GM18507 (cell line): ENCODE results near the gene FCGR1A.
"Not testable (repeated sequence)": the region's sequence is repeated elsewhere in the genome, so short reads cannot be mapped to it uniquely, and the experiment has no call there.

Source experiments
- DNase-seq: peaks from one replicate; pipeline ENCODE4 v3.0.0; 2011; ENCODE audit warnings: low read depth; ENCODE audit not compliant: insufficient read length; ENCODE audit errors: extremely low spot score
- FAIRE-seq: peaks from 2 replicates; lab custom pipeline; 2011; peaks lifted over from hg19 to GRCh38; lab: Jason Lieb, UNC

FCGR1A gene

DNA sequence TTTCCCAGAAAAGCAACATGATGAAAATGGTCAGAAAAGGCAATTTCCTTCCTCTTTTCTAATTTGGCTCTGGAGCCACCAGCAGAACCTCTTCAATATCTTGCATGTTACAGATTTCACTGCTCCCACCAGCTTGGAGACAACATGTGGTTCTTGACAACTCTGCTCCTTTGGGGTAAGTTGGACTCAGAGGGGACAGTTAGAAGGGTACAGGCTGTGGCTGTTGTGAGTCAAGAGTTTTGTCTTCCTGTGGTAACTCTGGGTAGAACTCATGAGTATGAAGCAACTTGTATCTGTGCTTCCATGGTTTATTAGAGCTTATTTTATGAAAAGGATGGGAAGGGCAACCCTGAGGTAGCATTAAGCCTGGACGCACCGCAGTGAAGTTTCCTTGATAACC lies at the start of gene FCGR1A:
Gene FCGR1A, plus strand, starts transcription at position 95 of the 400 bp plus-strand sequence. Its CDS starts 50 bp downstream, at position 145.
- FAIRE-seq, DNase-seq: not testable (repeated sequence)

- DNase-seq, FAIRE-seq: not testable (repeated sequence)
These were observed 49.7 kb upstream of the FCGR1A start for GRCh38 chr1:149732781-149733180.

GRCh38 chr1:149734692-149735091 lies 47.8 kb upstream of the FCGR1A start:
- DNase-seq, FAIRE-seq: not testable (repeated sequence)

DNA sequence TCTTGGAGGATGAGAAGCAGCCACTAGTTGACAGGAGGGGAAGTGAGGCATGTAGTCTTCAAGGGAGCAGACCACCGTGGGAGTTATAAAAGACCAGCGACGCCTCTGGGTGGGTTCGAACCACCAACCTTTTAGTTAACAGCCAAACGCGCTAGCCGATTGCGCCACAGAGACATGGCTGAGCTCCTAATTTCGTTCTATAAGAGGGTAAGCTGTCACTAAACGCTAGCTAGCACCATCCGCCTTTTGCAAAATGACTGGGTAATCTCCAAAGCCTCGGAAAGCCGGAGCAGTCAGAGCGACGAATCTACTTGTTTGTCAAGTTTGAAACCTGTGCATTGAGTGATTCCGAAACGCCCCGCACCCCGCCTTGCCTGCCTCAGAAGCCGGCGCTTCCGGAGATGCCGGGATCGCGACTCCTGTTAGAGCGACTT lies 42.3 kb upstream of the FCGR1A start:
- not testable (repeated sequence) for DNase-seq, FAIRE-seq

GRCh38 chr1:149740590-149741230 lies 41.8 kb upstream of the FCGR1A start:
- DNase-seq, FAIRE-seq: not testable (repeated sequence)

DNA sequence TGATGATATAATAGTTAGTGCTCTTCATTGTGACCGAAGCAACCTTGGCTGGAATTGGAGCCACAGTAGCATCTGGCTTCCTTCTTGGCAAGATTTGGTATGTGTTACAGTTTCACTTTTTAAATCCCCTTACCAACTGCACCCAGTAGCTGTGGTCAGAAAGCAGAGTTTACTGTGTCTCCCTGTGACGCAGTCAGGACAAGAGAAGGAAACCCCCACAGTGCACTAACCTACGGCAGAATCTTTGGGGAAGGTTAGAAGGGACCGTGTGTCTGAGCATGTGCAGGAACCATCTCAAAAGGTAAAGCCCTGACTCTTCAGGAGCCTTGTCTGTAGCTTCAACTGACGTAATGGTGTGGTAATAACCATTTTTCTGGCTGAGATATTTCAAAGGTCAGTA lies 40.6 kb upstream of the FCGR1A start:
- DNase-seq, FAIRE-seq: not testable (repeated sequence)

DNA sequence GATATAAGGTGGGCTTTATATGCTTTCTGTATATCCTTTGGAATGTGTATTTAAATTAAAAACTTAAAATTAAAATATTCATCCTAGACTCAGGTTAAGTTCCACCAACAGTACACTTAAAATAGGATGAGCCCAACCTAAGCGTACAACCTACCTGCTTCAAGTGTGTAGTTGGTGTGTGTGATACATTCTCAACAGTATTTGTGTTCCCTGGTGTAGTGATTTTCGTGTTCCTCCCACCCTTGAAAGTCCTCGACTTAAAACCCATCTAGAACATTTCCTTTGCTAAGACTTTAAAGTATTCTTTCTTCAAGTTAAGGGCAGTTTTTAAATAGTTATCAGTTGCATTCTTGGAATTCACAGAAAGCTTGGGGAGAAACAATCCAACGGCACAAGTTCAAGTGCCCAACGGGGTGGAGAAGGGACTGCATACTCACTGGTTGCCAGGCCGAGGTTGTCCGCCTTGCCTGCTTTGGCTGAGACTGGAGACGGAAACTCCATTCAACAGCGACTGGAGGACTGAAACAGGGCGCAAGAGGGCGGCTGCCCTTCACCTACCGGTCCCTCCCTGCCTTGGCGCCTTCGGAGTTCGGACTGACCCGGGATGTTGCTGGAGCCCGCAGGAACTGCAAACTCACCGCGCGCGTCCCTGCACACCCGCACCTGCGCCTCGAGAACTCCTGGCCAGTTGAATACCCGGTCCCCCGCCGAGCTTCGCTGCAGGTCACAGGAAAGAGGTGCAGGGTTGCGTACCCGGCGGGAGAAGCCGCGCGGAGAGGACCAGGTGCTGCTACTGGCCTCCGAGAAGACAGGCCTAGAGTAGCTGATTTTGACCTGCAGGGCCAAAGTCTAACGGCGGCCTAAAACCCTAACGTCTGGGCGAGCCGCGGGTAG lies 35.8 kb upstream of the FCGR1A start:
- not testable (repeated sequence) for FAIRE-seq, DNase-seq

- DNase-seq, FAIRE-seq: not testable (repeated sequence)
These were observed 34.9 kb upstream of the FCGR1A start for GRCh38 chr1:149747359-149748143.

DNA sequence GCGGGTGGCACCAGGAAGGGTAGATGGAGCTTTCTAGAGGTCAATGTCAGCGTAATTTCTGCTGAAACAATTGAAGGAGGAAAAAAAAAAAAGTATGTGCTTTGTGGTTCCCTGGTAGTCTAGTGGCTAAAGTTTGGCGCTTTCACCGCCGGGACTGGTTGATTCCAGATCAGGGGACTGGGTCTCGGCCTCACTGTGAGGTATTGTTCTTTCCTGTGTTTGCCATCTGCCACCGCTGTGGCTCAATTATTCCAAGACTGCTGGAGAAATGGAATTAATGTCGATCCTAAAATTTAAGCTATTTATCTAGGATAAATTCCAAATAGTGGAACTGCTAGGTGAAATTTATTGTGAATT lies 34.4 kb upstream of the FCGR1A start:
- FAIRE-seq, DNase-seq: not testable (repeated sequence)

- not testable (repeated sequence) for FAIRE-seq, DNase-seq
These were observed 31.9 kb upstream of the FCGR1A start for GRCh38 chr1:149750562-149750961.

- DNase-seq, FAIRE-seq: not testable (repeated sequence)
These were observed 30.3 kb upstream of the FCGR1A start for GRCh38 chr1:149752186-149752585.

DNA sequence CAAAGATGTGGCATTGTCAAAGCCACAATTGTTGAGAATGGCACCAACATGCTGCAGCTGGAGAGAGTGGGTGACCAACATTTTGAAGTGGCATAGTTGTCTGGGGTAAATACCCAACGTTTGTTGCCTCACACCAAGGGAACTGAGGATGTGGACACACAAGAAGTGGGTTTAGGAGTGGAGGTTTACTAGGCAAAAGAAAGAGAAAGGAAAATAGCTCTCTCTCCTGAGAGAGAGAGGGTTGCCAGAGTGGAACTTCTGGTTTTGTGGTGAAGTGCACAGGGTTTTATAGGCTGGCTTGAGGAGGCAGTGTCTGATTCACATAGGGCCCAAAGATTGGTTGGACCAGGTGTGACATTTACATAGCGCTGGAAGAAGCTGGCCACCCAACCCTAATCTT lies 29.0 kb upstream of the FCGR1A start:
- DNase-seq, FAIRE-seq: not testable (repeated sequence)

DNA sequence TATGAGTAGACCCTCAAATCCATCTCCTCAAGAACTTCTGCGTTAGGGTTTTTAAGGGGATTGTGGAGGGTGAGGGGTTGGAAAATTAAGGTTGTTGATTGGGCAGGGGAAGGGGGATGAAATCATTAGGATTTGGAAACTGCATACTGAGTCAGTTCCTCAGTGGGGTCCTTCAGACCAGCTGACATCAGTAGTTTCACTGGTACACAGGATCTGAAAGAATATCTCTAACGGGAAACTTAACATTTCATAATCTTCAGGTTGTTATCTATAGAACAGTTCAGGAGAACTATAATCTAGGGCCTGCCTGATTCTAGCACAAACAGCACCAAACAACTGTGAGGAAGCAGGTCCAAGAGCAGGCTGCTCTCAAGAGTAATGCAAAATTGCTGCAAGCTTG lies 27.2 kb upstream of the FCGR1A start:
- not testable (repeated sequence) for FAIRE-seq, DNase-seq

DNA sequence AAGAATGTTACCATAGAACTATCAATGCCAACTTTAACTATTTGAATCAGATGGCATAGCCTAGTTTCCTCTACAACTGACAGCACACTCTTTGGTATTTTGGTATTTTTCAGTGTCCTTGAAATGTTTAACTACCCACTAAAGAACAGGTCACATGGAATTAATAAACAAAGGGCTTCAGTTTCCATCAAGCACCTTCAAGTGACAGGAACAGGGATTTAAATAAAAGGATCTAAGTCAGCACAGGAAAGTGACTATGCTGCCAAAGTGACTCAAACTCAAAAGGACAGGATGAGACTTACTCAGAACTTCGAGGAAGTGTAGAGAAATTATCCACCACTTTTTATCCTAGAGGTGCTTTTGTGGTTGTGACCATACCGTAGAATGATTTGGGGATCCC lies 20.2 kb upstream of the FCGR1A start:
- not testable (repeated sequence) for FAIRE-seq, DNase-seq

DNA sequence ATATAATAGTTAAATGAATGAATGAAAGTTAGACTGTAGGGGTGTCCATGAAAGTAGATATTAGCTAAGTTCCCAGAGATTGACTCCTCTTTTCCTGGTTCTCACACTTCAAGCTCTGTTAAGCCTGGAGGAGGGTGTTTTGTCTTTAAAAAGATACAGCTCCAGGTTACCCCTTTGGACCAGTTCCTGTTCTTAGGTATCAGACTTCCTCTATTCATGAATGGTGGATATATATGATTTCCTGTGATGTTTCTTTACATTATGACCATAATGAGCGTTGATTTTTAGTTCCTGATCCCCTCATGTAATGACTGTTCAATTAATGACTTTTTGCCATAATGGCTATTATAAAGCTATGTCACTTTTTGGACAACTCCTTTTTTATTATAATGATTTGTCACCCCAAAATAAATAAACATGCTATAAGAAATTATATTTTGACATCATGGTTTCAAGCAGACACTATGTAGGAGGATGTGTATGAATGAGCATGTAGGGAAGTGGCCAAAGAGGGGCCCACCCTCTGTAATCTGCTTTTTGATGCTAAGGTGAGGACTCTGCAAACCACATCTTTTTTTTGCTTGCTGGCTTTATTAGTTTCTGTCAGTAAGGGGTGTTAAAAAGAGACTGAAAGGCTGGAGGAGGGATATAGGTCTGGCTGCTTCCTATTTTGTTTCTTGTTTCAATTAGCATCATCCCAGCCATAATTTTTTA lies 18.2 kb upstream of the FCGR1A start:
- FAIRE-seq, DNase-seq: not testable (repeated sequence)

DNA sequence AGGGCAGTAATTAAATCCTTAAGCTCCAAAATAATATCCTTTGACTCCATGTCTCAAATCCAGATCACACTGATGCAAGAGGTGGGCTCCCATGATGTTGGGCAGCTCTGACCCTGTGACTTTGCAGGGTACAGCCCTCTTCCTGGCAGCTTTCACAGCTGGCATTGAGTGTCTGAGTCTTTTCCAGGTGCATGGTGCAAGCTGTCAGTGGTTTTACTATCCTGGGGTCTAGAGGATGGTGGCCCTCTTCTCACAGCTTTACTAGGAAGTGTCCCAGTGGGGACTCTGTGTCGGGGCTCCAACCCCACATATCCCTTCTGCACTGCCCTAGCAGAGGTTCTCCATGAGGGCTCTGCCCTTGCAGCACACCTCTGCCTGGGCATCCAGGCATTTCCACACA lies 16.3 kb upstream of the FCGR1A start:
- DNase-seq, FAIRE-seq: not testable (repeated sequence)

DNA sequence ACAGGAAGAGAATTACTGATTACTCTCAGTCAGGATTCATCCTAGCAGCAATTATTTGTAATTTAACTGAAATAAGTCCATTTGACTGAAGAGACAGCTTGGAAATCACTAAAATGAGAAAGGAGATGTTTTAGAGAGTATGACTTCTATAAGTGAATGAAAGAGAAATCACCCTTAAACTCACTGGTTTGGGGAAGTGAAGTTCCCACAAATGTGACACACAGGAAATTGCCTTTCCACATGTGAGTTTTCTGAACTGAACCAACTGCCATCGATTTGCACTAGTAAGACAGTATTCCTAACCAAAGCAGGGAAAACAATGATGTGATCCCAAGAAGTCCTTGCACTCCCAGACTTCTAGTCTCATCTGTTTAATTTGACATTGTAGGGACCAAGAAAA lies 13.3 kb upstream of the FCGR1A start:
- not testable (repeated sequence) for FAIRE-seq, DNase-seq

DNA sequence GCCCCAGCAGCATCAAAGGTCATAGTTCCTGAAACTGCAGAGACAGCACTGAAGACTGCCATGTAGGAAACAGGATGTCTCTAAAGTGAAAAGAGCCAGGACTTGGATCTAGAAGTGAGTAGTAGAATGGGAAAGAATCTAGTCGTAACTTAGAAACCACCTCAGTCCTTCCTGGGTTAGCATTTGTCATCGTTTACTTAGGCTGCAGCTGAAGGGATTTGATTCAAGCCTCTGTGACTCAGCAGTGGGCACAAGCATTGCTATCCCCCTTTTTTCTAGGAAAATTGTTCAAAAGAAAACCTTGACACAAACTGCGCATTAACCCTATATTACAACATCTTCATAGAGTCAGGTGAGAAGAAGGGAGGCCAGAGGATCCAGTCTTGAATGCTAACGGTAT lies 11.8 kb upstream of the FCGR1A start:
- not testable (repeated sequence) for DNase-seq, FAIRE-seq
